NCI-H2227 (cell line): ENCODE results near the gene NELFA.

ENCODE experiments used
- DNase-seq: peaks from one replicate; lab custom pipeline; 2025; ENCODE audit not compliant: unreplicated experiment; lab: John Stamatoyannopoulos, UW

NELFA gene

DNA sequence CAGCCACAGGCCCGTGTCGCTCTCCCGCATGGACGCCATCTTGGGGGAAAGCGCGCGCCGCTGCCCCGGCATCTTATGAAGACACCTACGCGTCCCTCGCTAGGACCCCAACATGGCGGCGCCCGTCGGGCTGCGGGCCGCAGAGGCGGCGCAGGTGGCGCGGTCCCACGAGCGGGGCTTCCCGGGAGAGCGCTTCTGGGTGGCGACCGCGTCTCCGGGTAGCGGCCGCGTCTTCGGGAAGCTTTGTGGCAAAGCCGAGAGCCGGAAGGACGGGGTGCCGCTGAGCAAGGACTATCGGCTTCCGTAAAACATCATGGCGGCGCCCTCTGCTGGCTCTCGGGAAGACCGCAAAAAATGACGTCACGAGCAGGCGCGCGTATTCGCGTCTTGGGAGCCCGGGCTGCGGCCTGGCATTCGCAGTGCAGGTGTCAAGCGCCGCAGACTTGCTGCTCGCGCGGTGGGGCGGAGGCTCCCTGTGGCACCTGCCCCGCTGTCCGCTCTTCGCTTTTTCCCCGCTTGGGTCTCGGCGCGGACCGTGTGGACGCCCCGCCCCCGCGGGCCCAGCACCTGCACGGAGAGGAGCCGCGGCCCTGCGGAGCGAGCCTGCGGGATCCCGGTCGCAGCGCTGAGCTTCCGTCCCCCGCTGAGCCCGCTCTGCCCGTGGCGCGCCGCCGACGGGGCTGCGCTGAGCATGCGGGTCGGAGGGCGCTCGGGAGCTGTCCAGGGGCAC lies at the start of gene NELFA:
Gene NELFA (minus strand): TSS at position 54 of the 730 bp plus-strand sequence. CDS start 15 bp downstream, at position 39.
- peak; percentile 93 for DNase-seq

DNA sequence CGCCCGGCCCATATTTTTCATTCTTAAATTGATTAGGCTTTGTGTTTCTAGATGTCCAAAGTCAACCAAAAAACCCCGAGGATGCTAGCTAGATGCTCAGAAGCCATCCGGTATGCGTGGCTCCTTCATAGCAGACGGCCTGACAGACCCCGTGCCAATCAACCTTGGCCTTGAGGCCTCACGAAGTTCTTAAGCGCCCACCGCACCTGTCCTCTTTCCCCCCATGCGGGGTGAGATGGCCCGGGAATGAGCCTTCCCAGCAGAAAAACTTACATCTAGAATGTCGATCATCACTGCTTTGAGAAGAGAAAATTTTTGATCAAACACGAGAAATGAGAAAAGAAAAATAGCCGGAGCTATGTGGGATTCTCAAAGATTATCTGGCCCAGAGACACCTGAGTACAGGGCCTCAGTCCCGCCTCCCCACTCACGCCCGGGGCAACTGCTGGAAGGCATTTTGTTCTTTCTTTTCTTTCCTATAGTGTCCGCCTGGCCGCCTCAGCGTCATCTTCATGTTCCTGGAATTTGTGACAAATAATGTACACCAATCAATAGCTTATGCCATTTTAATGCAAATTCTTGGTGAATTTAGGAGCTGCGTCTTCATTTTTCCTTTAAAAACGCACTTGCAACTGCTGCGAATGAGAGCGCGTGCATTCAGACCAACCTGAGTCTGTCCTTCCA lies 48.8 kb upstream of the NELFA start:
- DNase-seq = no peak

DNA sequence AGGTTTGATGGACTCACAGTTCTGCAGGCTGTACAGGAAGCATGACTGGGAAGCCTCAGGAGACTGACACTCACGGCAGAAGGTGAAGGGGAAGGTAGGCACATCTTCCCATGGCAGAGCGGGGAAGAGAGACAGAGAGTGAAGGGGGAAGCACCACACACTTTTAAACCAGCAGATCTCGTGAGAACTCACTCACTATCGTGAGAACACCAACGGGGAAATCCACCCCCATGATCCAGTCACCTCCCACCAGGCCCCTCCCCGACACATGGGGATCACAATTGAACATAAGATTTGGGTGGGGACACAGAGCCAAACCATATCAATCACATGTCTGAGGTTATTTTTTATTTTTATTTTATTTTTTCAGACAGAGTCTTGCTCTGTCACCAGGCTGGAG lies 45.4 kb upstream of the NELFA start:
- DNase-seq = no peak

DNA sequence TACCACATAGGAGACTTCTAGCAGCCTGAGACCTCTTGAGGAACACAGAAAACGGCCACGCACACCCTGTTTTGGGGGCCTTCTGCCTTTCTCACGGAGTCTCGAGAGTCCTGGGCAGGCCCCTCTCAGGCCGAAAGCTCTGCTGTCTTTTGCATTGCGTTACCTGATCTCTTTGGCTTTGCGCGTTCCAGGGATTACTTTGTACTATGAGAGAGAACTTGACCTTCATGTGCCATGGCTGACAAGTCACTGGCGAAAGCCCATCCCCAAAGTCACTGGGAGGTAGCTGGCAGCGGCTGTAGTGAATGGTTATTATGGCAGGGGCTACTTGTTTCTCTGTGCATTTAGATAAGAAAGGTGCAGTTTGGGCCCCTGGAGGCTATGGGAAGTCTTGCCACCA lies 42.3 kb upstream of the NELFA start:
- DNase-seq = no peak

DNA sequence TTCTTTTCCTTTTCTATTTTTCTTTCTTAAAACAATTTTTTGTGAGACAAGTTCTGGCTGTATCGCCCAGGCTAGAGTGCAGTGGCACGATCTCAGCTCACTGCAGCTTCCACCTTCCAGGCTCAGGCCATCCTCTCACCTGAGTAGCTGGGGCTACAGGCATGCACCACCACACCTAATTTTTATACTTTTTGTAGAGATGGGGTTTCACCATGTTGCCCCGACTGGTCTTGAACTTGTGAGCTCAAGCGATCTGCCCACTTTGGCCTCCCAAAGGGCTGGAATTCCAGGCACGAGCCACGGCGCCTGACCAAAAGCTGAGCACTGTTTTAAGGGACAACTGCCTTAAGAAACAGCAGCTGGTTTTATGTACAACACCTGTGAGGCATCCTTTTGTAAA lies 41.0 kb upstream of the NELFA start:
- no peak for DNase-seq

DNA sequence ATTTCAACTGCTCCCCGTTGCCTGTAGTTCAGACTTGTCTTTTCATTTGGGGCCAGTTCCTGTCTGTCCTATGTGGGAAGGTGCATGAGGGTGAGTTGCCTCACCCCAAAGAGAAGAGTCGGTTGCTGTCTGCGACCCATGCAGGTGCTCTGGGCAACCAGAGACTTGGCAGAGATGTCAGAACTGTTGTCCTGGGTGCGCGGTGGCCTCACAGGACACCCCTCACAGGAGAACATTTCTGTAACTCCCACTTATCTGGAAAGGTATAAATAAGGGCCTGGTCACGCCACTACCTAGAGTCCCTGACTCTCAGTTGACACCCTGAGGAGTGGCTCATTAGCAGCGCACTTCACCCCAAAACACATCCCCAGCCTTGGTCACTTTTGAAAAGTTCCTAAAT lies 40.6 kb upstream of the NELFA start:
- DNase-seq = no peak

DNA sequence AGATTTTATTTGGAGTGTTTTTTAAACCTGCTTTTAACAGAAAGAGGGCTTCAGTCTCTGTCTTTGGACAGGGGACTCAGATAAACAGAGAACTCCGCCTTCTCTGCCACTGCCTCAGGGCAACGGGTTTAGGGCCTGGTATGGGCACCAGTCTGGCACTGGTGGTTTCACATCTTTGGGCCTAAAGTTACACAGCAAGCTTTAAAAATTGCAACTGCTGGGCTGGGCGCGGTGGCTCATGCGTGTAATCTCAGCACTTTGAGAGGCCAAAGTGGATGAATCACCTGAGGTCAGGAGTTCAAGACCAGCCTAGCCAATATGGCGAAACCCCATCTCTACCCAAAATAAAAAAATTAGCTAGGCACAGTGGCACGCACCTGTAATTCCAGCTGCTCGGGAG lies 40.1 kb upstream of the NELFA start:
- no peak for DNase-seq

DNA sequence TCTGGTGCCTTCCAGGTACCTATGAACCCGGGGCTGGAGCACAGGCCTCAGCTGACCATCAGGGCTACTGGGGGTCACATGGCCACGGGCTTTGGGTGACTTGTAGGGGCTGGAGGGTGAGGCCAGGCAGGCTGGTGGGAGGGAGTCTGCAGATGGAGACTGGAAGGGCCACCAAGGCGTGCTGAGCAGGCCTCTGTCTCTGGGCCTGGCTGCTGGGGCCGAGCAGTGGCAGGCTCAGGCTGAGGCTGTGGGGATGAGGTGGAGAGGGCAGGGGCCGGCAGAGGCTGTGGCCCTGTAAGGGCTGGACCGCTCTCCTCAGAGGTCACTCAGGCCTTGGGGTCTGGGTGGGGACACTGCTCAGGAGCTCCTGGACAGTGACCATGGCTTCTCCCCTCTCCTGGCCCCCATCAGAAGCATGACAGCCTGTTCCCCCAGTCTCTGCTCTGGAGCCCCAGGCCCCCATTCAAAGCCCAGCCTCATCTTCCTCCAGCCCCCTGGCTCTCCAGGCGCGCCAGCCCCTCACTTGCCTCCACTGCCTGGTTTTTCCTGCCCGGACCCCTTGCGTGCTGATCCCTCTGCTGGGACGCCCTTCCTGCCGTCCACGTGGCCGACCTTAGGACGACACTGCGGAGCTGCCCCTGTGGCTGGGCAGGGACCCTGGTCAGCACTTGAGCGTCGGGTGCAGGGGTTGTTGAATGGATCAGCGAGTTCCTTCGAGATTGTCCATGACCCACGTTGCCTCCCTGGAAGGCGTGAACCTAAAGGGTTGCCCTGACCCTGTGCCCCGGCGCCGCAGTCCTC lies 39.2 kb upstream of the NELFA start:
- DNase-seq = no peak

DNA sequence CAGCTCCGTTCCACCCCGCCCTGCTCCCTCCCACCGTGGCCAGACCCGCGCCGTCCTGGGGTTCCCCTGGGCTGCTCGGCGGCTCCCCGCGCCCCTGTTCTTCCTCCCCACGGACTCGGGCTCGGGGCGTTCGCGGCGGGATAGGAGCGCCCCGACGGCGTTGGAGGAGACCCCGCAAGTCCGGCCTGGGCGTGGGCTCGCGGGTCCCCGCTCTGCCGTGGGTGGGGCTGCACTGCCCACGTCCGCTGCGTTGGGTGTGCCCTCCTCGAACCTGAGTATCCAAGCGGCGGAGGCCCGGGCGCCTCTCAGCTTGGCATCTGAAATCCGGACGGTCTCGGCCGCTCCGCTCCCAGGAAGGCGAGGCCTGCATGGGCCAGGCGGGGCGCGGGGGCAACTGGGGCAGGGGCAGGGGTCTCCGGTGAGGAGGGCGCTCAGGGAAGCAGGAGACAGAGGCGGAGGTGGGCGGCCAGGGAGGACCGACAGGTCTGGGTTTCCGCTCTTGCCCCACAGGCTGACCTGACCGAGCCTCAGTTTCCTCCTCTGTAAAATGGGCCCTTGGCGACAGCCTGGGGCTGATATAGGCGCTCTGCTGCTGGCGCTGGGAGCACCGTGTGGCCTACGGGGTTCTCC lies 38.4 kb upstream of the NELFA start:
- no peak for DNase-seq

DNA sequence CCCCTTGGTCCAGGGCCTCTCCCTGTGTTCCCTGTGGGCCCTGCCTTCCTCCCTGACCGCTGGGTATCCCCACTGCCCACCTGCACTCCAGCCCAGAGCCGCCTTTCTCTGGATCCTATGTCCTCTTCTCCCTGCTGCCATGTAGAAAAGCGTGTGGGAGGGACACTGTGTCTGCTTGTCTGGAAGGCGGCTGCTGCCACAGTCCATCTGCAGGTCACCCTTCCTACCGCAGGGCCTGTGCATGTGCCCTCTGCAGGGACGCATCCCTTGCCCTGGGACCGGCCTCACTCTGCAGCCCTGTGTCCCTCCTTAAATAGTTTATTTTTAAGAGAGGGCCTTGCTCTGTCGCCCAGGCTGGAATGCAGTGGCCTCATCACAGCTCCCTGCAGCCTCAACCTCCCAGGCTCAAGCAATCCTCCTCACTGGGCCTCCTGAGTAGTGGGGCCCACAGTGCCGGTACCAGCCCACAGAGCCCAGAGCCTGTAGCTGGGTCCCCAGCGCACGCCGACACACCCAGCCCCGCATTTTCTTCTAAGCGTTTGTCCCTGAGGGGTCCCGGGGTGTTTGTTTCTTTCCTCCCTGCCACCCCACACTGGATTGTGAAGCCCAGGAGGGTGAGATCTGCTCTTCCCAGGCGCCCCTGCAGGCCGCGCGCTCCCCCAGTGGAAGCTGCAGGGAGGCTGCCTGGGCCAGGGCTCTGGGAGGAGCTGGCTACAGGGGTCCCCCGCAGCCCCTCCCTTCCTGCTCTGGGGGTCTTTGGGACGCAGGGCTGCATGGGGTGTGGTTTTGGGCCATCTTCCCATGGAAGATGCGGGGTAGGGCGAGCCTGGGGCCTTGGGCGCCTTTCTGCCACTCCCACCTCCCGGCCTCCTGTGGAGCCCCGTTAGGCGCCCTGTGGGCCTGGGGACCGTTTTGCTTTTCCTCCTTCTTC lies 37.5 kb upstream of the NELFA start:
- DNase-seq = no peak

DNA sequence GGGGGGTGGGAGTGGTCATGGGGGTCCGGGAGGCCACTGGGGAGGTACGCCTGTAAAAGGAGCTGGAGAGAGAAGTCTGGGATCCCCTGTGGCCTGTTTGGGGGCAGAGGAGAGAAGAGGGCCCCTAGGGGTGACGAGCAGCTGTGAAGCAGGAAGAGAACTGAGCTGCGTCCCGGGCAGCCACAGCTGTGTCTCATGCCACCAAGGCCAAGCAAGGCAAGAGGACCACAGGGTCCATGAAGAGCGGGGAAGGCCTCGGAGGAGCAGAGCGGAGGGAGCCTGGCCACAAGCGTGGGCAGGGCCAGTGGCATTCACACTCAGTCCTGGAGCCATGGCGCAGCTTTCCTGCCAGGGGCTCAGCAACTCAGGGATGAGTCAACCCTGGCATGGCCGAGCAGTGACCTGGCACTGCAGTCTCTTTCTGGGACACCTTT lies 36.8 kb upstream of the NELFA start:
- no peak for DNase-seq

DNA sequence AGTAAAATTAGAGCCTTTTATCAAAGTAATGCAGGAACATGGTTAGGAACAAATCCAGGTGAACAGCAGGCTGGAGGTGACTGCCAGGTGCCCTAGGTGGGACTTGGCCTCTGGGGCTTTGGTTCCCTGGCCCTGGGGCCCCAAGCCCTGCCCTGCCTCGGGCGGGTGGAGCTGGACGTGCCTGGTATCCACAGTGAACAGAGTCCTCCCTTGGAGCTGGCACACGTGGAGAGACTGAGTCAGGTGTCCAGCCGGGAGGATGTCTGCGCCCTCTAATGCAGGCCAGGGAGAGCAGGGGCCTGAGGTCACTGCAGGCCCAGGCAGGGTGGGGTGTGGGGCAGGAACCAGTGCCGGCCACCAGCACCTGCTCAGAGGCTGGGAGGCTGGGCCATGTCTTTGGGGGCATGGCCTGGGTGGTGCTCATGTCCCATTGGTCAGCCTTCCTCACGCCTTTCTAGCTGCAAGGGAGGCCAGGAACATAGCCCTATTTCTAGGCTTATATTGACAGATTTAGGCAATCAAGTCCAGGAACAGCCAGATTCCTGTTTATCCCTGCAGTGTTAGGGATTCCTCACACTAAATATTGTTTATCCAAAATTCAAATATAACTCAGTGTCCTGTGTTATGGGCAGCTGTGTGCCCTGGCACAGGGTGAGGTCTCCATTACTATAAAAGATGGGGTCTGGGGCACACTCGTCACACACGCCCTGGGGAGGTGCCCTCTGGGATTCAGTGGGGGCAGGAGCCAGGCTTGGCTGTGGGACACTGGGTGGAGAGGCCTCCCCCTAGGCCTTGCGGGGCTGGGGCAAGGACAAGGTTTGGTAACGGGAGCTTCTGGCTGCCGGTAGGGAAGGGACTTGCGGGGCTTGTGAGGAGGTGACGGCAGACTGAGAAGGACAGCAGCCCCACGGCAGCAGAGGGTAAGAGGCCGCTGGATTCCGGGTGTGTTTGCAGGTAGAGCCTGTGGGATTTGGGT lies 36.1 kb upstream of the NELFA start:
- DNase-seq = no peak

DNA sequence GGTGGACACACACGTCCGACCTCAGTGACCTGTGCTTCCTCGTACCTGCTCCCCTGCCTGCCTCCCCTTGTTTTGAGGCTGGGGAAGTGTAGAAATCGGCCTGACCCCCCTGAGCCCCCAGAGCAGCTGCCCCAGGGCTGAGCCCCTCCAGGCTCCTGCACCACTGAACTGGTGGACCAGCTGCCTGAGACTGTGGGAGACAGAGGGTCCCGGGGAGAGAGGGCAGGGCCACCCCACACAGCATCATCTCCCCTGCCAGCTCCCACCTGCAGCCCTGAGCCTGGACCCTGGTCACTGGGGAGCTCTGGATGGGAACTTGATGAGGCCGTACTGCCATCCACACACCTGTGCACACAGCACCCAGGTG lies 35.3 kb upstream of the NELFA start:
- DNase-seq = no peak

DNA sequence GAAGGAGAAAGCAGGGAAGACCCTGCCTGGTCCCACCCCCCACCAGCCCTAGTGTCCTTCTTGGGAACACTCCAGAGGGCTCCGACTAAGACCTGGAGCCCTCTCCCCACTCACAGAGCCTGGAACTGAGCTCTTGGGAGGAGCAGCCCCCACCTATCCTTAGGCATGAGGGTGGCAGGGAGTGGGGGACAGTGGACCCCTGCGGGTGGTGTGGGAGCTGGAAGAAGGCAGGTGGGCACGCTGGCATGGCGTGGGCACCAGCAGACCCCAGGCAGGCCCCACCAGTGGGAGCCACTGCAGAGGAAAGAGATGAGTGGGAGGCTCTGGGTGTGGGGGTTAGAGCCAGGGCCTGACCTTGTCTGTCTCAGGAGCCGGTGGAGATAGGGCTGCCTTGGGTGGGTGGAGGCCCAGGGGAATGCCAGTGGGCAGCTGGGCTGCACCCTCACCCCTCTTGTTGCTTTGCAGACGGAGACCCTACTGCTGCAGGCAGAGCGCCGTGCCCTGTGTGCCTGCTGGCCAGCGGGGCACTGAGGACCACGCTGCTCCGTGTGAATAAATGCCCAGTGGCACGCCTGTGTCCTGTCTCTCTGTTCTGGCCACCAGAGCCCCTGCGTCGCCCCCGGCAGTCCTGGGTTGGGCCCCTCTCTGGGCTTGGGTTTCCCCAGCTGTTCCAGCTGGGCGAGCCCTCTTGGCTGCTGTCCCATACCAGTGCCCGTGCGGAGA lies 34.8 kb upstream of the NELFA start:
- no peak for DNase-seq

DNA sequence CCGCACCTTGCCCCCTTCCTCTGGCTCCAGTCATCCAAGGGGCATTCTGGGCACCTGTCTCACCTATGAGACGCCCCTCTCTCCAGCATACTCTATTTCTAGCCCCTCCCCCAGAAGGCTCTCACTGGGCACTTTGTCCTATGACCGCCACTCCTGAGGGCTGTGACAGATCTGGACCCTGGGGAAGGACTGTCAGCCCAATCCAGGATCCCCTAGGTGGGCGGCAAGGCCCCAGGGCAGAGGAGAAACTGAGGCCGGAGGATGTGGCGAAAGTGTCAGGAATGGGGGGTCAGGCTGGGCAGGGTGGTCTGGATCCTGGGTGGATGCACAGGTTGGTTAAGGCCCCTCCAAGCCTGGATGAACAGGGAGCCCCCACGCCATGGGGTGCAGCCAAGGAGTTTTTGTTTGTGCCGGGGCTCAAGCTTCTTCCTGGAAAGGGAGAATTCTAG lies 34.2 kb upstream of the NELFA start:
- DNase-seq = no peak

DNA sequence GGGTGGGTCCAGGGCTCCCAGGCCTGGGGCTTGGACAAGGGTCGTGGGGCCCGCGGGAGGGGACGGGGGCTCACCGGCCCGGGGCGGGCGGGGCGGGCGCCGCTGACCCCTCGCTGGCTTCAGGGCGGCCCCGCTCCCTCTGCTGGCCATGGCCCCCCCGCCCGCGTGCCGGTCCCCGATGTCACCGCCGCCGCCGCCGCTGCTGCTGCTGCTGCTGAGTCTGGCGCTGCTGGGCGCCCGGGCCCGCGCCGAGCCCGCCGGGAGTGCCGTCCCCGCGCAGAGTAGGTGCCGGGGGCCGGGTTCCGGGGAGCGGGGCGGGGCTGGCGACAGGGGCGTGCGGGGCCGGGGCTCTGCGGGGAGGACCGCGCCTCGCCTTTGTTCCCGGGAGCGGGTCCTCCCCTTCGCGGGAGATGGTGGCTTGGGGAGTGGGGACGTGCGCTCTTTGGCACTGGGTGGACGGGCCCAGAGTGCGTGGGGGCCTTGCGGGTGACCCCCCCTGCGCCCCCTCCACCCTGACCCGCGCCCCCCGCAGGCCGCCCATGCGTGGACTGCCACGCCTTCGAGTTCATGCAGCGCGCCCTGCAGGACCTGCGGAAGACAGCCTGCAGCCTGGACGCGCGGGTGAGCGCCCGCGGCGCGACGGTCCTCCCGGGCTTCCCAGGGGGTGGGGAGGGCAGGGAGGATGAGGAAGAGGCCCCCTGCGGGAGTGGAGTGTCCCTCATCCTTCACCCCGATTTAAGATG lies 33.6 kb upstream of the NELFA start:
- peak; percentile 16 for DNase-seq

DNA sequence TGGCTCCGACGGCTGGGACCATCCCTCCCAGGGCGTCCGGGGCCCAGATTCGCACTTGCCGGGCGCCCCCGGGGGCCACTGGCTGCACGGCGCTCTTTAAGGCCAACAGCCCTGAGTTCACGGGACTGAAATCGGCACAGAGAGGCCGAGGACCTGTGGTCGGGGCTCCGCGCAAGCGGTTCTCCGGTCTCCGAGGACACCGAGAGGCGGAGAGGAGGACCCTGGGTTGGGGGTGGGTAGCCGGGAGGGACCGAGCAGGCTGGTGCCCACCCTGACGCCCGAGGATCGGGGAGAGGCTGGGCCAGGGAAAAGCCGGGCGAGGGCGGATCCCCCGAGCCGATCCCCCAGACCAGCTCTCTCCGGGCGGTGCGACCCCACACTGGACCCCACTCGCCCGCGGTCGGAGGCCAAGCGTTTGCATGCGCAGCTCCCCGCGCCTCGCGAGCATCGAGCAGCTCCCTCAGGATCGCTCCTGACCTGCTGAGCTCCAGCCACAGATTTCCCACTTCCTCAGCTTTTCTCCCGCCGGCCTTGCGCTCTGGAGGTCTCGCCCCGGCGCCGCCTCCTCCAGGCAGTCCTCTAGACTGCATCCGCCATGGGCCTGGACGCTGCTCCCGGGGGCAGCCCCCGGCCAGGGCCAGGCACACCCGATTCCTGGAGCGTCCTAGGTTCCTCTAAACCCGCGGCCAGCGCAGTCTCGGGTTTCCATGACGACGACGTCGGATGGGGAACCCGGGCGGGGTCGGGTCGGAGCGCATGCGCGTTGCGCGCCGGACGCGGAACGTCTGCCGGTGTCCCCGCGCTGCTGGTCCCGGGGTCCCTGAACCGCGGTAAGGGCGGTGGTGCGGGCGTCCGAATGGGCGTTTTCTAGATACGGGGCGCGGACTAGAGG lies 32.7 kb upstream of the NELFA start:
- peak; percentile 86 for DNase-seq
